Nephron (organoid): ENCODE results near the gene ZYG11A.

Experiments used
- H3K27ac Mint-ChIP-seq, 3 experiments: 2 replicates each; pipeline ENCODE4 v1.8.0; 2020; ENCODE audit warnings: mixed read lengths in 3 of 3, mild to moderate bottlenecking in 2 of 3, moderate library complexity in 1 of 3
- H3K27me3 Mint-ChIP-seq: 2 replicates; pipeline ENCODE4 v1.8.0; 2021; ENCODE audit warnings: low read depth, mild to moderate bottlenecking, moderate library complexity, mixed read lengths
- H3K36me3 Mint-ChIP-seq: 2 replicates; pipeline ENCODE4 v1.8.0; 2020; ENCODE audit warnings: low read depth, mixed read lengths
- H3K4me1 Mint-ChIP-seq: 2 replicates; pipeline ENCODE4 v1.8.0; 2020; ENCODE audit warnings: mixed read lengths
- H3K4me3 Mint-ChIP-seq, 3 experiments: 2 replicates each; pipeline ENCODE4 v1.8.0; 2020; ENCODE audit warnings: mild to moderate bottlenecking in 3 of 3, mixed read lengths in 3 of 3, moderate library complexity in 2 of 3
- H3K9me3 Mint-ChIP-seq: 2 replicates; pipeline ENCODE4 v1.8.0; 2020; ENCODE audit warnings: mixed read lengths
- CTCF ChIP-seq, 3 experiments: fragments of 200-600 bp; sonication (generic); IDR thresholded peaks; one replicate each; pipeline ENCODE4 v1.5.0; 2021; ENCODE audit warnings: antibody characterized with exemption in 3 of 3; ENCODE audit not compliant: unreplicated experiment in 3 of 3

ZYG11A gene

DNA sequence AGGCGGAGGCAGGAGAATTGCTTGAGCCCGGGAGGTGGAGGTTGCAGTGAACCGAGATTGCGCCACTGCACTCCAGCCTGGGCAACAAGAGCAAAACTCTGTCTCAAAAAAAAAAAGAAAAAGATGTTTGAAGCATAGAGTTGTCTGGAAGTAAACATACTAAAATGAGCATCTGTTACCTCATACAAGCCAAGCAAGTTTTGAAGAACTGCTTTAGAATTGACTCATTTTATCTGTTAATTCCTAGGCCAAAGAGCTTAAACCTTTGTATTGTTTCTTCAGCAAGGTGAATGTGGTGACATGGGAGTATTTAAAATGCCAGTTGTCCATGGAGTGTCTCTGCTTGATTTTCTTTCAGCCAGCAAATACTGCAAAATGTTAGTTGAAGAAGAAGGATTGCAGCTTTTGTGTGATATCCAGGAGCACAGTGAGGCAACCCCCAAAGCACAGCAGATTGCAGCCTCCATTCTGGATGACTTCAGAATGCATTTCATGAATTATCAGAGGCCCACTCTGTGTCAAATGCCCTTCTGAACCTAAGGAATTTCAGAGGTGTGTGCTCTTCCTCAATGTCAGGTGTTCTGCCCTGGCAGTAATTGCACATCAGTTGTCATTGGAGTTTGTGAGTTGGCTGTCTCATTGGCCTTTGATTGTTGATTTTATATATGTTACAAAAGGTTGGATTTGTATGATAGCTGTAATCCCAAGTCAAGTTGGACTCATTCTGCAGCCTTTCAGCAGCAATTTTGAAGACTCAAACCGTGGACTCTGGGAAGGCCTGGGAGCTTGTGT, 50.1 kb downstream of the ZYG11A start:
- no peaks in the 10 kb centered on the region for H3K4me1 Mint-ChIP-seq
- H3K27me3 Mint-ChIP-seq: peaks cover 3% of the 10 kb centered on the region
- no peak overlapping the region for H3K27ac Mint-ChIP-seq
- no peak for TF ChIP-seq CTCF (IDR thresholded peaks at IDR 0.05; ENCODE audit: unreplicated experiment in 3 of 3)
- no peaks in the 10 kb centered on the region for H3K9me3 Mint-ChIP-seq
- no peak overlapping the region for H3K4me3 Mint-ChIP-seq
- no peaks in the 10 kb centered on the region for H3K36me3 Mint-ChIP-seq

DNA sequence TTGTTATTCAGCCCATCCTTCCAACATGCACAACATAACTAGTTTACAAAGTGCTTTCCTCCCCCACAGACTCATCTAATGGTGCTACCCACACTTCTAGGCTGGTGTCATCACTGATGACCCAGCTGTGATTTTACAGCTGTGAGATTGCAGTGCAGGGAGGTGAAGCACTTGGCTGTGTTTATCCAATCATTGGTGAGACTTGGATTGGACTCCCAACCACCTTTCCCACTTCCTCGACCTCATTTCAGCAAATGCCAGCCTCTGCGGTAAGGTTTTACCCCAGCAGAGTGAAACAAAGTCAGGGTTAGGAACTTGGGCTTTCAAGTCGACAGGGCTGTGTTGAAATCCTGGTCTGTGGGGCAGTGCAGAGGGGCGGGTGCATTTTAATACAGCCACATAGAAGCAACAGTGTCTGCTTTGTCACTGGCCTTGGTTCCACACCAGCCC, 56.9 kb downstream of the ZYG11A start:
- Mint-ChIP-seq H3K4me3 (no peak overlapping the region), H3K27me3 (peaks cover 3% of the 10 kb centered on the region), H3K4me1 (no peaks in the 10 kb centered on the region), H3K36me3 (no peaks in the 10 kb centered on the region), H3K27ac (peak overlapping the region in 2 of 3 experiments; percentile 46 to 72), H3K9me3 (no peaks in the 10 kb centered on the region)
- no peak for TF ChIP-seq CTCF (IDR thresholded peaks at IDR 0.05; ENCODE audit: unreplicated experiment in 3 of 3)

DNA sequence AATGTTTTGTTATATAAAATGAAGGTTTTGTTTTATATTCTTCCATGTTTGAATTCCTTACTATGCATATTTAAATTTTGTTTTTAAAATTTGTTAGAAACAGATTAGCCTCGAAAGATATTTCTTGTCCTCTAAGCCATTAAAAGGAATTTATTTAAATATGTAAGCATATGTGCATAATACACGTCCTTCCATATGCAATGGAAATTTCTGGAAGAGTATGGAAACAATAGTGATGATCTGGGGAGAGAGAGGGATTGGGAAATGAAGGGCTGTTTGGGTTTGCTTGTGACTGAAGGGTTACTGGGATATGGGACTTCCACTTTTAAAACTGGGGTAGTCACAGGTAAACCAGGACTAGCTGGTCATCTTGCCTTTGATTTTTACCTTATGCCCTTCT, 57.8 kb downstream of the ZYG11A start:
- no peak for TF ChIP-seq CTCF (IDR thresholded peaks at IDR 0.05; ENCODE audit: unreplicated experiment in 3 of 3)
- Mint-ChIP-seq H3K27ac (no peak overlapping the region), H3K27me3 (peaks cover 3% of the 10 kb centered on the region), H3K9me3 (no peaks in the 10 kb centered on the region), H3K36me3 (no peaks in the 10 kb centered on the region), H3K4me3 (no peak overlapping the region), H3K4me1 (no peaks in the 10 kb centered on the region)

DNA sequence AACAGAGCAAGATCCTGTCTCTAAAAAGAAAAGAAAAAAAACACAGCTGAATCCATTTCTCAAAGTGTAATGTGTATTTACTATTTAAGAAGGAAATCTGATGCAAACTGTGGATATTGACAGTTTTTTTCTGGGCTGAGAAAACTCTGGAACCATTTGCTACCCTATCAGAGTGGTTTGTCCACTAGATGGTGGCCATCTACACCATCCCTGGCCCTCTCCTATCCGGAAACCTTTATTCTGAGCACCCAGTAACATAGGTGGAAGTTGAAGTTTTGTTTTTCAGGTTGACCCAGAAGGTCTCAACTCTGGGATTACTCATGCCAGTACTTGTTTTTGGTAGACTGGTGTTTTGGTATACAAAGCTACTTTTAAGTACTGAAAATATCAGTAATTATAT, 58.8 kb downstream of the ZYG11A start:
- Mint-ChIP-seq H3K9me3 (no peaks in the 10 kb centered on the region), H3K4me1 (no peaks in the 10 kb centered on the region), H3K27me3 (peaks cover under 1% of the 10 kb centered on the region), H3K36me3 (no peaks in the 10 kb centered on the region), H3K4me3 (no peak overlapping the region), H3K27ac (no peak overlapping the region)
- no peak for TF ChIP-seq CTCF (IDR thresholded peaks at IDR 0.05; ENCODE audit: unreplicated experiment in 3 of 3)

GRCh38 chr1:52904208-52904926, 61.8 kb downstream of the ZYG11A start:
- Mint-ChIP-seq H3K27ac (no peak overlapping the region), H3K27me3 (no peaks in the 10 kb centered on the region), H3K4me3 (no peak overlapping the region), H3K9me3 (no peaks in the 10 kb centered on the region), H3K4me1 (no peaks in the 10 kb centered on the region), H3K36me3 (no peaks in the 10 kb centered on the region)
- TF ChIP-seq CTCF (IDR thresholded peaks at IDR 0.05; ENCODE audit: unreplicated experiment in 3 of 3): no peak
